ENCODE results near the gene NKIRAS2. TPM values are rescaled to one million over a fixed set of nuclear protein-coding genes. Genes with fewer than 3 reads are reported as not detected.
A peak's percentile ranks its signal among the peaks of the same experiment; 100 is the strongest.
"Not testable (repeated sequence)": the region's sequence is repeated elsewhere in the genome, so short reads cannot be mapped to it uniquely, and the experiment has no call there.

NKIRAS2 gene
- total RNA-seq, 4 donors from 2014 or later, result 33.7 to 52.5 (median 43.9) TPM

DNA sequence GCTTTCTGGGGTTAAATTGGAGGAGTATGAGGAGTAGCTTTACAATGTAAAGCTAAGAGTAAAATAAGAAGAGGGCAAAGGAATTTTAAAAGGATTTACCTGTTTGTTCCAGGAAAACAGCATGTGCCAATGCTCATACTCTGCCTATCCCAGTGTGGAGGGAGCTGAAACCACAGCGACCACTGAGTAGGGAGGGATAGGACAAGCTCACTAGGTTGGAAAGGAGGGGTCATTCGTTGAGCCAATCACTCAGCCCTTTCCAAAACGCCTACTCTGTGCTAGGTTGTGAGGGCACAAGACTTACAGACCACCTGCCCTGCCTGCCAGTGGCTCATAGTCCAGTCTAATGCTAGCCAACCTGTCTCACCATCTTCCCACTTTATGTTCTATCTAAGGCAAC is 1.6 kb upstream of the NKIRAS2 start:
- DNase-seq (ENCODE audit: low spot score in 2 of 2), result no peak
- 51% methylated on average over 3 of the region's 3 CpGs for WGBS
- no peak for TF ChIP-seq EP300 (IDR thresholded peaks at IDR 0.05)
- TF ChIP-seq, protein P1, sequence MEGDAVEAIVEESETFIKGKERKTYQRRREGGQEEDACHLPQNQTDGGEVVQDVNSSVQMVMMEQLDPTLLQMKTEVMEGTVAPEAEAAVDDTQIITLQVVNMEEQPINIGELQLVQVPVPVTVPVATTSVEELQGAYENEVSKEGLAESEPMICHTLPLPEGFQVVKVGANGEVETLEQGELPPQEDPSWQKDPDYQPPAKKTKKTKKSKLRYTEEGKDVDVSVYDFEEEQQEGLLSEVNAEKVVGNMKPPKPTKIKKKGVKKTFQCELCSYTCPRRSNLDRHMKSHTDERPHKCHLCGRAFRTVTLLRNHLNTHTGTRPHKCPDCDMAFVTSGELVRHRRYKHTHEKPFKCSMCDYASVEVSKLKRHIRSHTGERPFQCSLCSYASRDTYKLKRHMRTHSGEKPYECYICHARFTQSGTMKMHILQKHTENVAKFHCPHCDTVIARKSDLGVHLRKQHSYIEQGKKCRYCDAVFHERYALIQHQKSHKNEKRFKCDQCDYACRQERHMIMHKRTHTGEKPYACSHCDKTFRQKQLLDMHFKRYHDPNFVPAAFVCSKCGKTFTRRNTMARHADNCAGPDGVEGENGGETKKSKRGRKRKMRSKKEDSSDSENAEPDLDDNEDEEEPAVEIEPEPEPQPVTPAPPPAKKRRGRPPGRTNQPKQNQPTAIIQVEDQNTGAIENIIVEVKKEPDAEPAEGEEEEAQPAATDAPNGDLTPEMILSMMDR (IDR thresholded peaks at IDR 0.05), result no peak
- TF ChIP-seq POLR2AphosphoS5 (IDR thresholded peaks at IDR 0.05), result no peak
- TF ChIP-seq POLR2A (IDR thresholded peaks at IDR 0.05), result no peak
- peak overlapping the region; percentile 85 for H3K27ac ChIP-seq
- H3K4me1 ChIP-seq, result peaks cover 59% of the 10 kb centered on the region
- no peaks in the 10 kb centered on the region for H3K27me3 ChIP-seq
- no peaks in the 10 kb centered on the region for H3K9me3 ChIP-seq
- H3K36me3 ChIP-seq, result peaks cover 13% of the 10 kb centered on the region
- H3K4me3 ChIP-seq, result peak overlapping the region; percentile 69

DNA sequence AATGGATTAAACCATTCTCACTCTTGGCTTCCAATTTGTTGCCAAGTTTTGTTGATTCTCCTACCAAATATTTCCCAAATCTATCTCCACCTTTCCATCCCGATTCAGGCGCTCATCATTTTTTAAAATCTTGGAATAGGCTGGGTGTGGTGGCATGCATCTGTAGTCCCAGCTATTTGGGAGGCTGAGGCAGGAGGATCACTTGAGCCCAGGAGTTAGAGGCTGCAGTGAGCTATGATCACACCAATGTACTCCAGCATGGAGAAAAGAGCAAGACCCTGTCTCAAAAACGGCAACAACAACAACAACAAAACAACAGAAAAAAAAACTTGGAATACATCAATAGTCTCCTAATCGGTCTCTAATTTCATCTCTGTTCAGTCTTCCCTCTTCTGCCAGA is 902 bp upstream of the NKIRAS2 start:
- Histone ChIP-seq H3K9me3 (no peaks in the 10 kb centered on the region), H3K36me3 (peaks cover 20% of the 10 kb centered on the region), H3K4me1 (peaks cover 55% of the 10 kb centered on the region), H3K4me3 (no peak overlapping the region), H3K27me3 (no peaks in the 10 kb centered on the region), H3K27ac (no peak overlapping the region)
- no peak for TF ChIP-seq EP300 (IDR thresholded peaks at IDR 0.05)
- TF ChIP-seq, protein P1 (IDR thresholded peaks at IDR 0.05), result no peak
- TF ChIP-seq POLR2A (IDR thresholded peaks at IDR 0.05), result no peak
- no peak for TF ChIP-seq POLR2AphosphoS5 (IDR thresholded peaks at IDR 0.05)
- 93% methylated on average over 4 of the region's 4 CpGs for WGBS
- no peak for DNase-seq (ENCODE audit: low spot score in 2 of 2)

DNA sequence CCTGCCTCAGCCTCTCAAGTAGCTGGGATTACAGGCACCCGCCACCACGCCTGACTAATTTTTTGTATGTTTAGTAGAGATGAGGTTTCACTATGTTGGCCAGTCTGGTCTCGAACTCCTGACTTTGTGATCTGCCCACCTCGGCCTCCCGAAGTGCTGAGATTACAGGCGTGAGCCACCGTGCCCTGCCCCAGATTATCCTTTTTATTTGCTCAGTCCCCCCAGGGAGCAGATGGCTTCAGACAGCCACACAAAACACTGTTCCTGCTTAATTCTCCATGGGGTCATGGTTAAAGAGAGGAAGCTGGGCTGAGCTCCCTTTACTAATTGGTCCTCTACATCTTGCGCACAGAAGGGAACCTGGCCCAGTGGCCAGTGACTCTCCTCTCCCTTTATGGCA is 955 bp downstream of the NKIRAS2 start:
- WGBS, result 78% methylated on average over 8 of the region's 8 CpGs
- H3K27ac ChIP-seq; H3K27me3 ChIP-seq; H3K9me3 ChIP-seq; DNase-seq (ENCODE audit: low spot score in 2 of 2): not testable (repeated sequence)
- H3K4me1 ChIP-seq, result peaks cover 55% of the 10 kb centered on the region
- peak overlapping the region; percentile 96 for H3K4me3 ChIP-seq
- peaks cover 24% of the 10 kb centered on the region for H3K36me3 ChIP-seq

DNA sequence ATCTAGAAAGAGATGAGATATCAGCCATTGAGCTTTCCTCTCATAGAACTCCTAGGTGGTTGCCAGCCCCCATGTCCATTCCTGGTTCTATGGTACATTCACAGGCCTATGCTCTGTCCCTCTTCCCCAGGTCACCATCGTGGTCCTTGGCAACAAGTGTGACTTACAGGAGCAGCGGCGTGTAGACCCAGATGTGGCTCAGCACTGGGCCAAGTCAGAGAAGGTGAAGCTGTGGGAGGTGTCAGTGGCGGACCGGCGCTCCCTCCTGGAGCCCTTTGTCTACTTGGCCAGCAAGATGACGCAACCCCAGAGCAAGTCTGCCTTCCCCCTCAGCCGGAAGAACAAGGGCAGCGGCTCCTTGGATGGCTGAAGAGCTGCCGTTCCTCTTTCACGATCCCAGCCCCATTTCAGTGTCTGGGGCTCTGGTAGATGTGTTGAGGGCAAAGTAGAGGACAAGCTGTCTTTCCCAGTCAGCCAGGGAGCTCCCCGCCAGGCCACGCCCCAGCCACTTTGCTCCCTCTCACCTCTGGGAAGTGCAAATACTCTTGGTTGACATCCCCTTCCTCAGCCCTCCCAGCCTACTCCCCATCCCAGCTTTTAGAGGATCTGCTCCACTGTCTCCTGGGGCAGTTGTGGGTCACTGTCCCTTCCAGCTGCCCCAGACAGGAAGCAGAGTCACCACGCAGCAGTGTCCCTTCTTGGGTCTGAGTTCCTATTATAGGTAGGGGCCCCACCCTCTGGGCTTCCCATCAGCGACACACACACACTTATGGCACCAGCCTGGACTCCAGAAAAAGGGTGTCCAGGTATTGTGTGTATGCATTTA is 3.8 kb downstream of the NKIRAS2 start:
- DNase-seq (ENCODE audit: low spot score in 2 of 2), result no peak
- WGBS, result 59% methylated on average over 14 of the region's 15 CpGs
- Histone ChIP-seq H3K36me3 (peaks cover 24% of the 10 kb centered on the region), H3K4me3 (no peak overlapping the region), H3K9me3 (no peaks in the 10 kb centered on the region), H3K27ac (peak overlapping the region; percentile 18), H3K27me3 (no peaks in the 10 kb centered on the region), H3K4me1 (peaks cover 37% of the 10 kb centered on the region)
- TF ChIP-seq POLR2A (IDR thresholded peaks at IDR 0.05) (no peak), POLR2AphosphoS5 (IDR thresholded peaks at IDR 0.05) (no peak), EP300 (IDR thresholded peaks at IDR 0.05) (no peak)
- TF ChIP-seq, protein P1 (IDR thresholded peaks at IDR 0.05), result no peak

DNA sequence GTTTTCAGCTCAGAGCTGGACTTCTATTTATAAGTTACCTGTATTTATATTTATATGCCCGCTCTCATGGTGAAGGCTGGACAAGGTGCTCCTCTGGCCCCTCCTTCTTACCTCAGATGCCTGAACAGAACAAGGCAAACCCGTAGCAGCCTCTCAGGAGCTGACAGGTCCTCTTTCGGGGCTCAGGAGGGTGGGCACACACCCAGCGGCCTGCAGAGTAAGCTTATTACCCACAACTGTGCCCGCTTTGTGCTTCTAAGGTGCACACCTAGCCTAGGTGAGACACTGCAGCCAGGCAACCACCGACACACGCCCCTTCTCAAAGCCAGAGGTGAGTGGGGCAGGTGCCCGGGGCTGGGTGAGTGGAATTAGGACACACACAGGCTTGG is 5.3 kb downstream of the NKIRAS2 start:
- Histone ChIP-seq H3K27me3 (no peaks in the 10 kb centered on the region), H3K36me3 (peaks cover 24% of the 10 kb centered on the region), H3K4me3 (no peak overlapping the region), H3K27ac (no peak overlapping the region), H3K9me3 (no peaks in the 10 kb centered on the region), H3K4me1 (peaks cover 33% of the 10 kb centered on the region)
- TF ChIP-seq, protein P1 (IDR thresholded peaks at IDR 0.05), result no peak
- TF ChIP-seq EP300 (IDR thresholded peaks at IDR 0.05), result no peak
- TF ChIP-seq POLR2A (IDR thresholded peaks at IDR 0.05), result no peak
- no peak for TF ChIP-seq POLR2AphosphoS5 (IDR thresholded peaks at IDR 0.05)
- 62% methylated on average over 8 of the region's 8 CpGs for WGBS
- no peak for DNase-seq (ENCODE audit: low spot score in 2 of 2)

All from suprapubic skin (tissue), 4 donors.